HG02870 (cell line): ENCODE data around the gene DRAXIN.

ENCODE experiments used
- ATAC-seq: cut with Tn5 transposase; IDR thresholded peaks from one replicate; pipeline ENCODE4 v1.9.1; 2021; ENCODE audit warnings: mild to moderate bottlenecking, moderate library complexity; ENCODE audit not compliant: unreplicated experiment

Gene DRAXIN

GRCh38 chr1:11654939-11655808 lies 36.3 kb upstream of the DRAXIN start:
- peak; percentile 14 for ATAC-seq

GRCh38 chr1:11657654-11658053 lies 33.9 kb upstream of the DRAXIN start:
- ATAC-seq: no peak

- ATAC-seq: no peak
Observed at GRCh38 chr1:11658542-11658941, 33.0 kb upstream of the DRAXIN start.

- ATAC-seq: no peak
Observed at GRCh38 chr1:11659748-11660147, 31.8 kb upstream of the DRAXIN start.

- no peak for ATAC-seq
Observed at GRCh38 chr1:11661103-11661502, 30.4 kb upstream of the DRAXIN start.

GRCh38 chr1:11664336-11665065 lies 27.0 kb upstream of the DRAXIN start:
- peak; percentile 40 for ATAC-seq

- ATAC-seq: no peak
Observed at GRCh38 chr1:11668516-11668915, 23.0 kb upstream of the DRAXIN start.

- no peak for ATAC-seq
Observed at GRCh38 chr1:11670747-11671146, 20.8 kb upstream of the DRAXIN start.

GRCh38 chr1:11671205-11671543 lies 20.3 kb upstream of the DRAXIN start:
- no peak for ATAC-seq

GRCh38 chr1:11671544-11672286 lies 19.8 kb upstream of the DRAXIN start:
- ATAC-seq: no peak

- ATAC-seq: no peak
Observed at GRCh38 chr1:11673089-11673769, 18.3 kb upstream of the DRAXIN start.

- ATAC-seq: no peak
Observed at GRCh38 chr1:11674488-11674887, 17.0 kb upstream of the DRAXIN start.

- no peak for ATAC-seq
Observed at GRCh38 chr1:11675325-11675724, 16.2 kb upstream of the DRAXIN start.

- no peak for ATAC-seq
Observed at GRCh38 chr1:11676386-11677103, 15.0 kb upstream of the DRAXIN start.

- no peak for ATAC-seq
Observed at GRCh38 chr1:11678442-11678841, 13.1 kb upstream of the DRAXIN start.

- peak; percentile 12 for ATAC-seq
Observed at GRCh38 chr1:11680270-11681070, 11.0 kb upstream of the DRAXIN start.

- peak; percentile 79 for ATAC-seq
Observed at GRCh38 chr1:11681071-11681771, 10.3 kb upstream of the DRAXIN start, which contains the start of gene MAD2L2. MAD2L2 (minus strand) TSS chr1:11681148; CDS start chr1:11680601, 547 bp downstream.

GRCh38 chr1:11682287-11682771 lies 9.2 kb upstream of the DRAXIN start:
- no peak for ATAC-seq

- ATAC-seq: no peak
Observed at GRCh38 chr1:11682799-11683198, 8.7 kb upstream of the DRAXIN start.
